Activated naive CD8-positive, alpha-beta T cell treated with anti-CD3 and anti-CD28 coated beads, Interleukin-2, amount 50 U/mL, for 24 hours (primary cell): Measurements from ENCODE around the gene CYS1.
"Not testable (repeated sequence)": the region's sequence is repeated elsewhere in the genome, so short reads cannot be mapped to it uniquely, and the experiment has no call there.

Experiments used
- ATAC-seq: fragments of 150-1000 bp; cut with Tn5 transposase; one replicate; pipeline ENCODE4 v1.10.0; 2021
- DNase-seq: peaks from one replicate; pipeline ENCODE4 v3.0.0; 2021
- H3K27ac Mint-ChIP-seq: one replicate; pipeline ENCODE4 v1.8.0; 2021; ENCODE audit warnings: mild to moderate bottlenecking, mixed read lengths
- H3K27me3 Mint-ChIP-seq: one replicate; pipeline ENCODE4 v1.8.0; 2021; ENCODE audit warnings: mixed read lengths
- H3K36me3 Mint-ChIP-seq: one replicate; pipeline ENCODE4 v1.8.0; 2021; ENCODE audit warnings: low read depth, mixed read lengths
- H3K4me1 Mint-ChIP-seq: one replicate; pipeline ENCODE4 v1.8.0; 2021; ENCODE audit warnings: mixed read lengths
- H3K4me3 Mint-ChIP-seq: one replicate; pipeline ENCODE4 v1.8.0; 2021; ENCODE audit warnings: mild to moderate bottlenecking, moderate library complexity, mixed read lengths
- H3K9me3 Mint-ChIP-seq: one replicate; pipeline ENCODE4 v1.8.0; 2021; ENCODE audit warnings: mixed read lengths

Gene CYS1

GRCh38 chr2:10015376-10015989 lies 64.7 kb downstream of the CYS1 start:
- not testable (repeated sequence) for DNase-seq, H3K36me3 Mint-ChIP-seq, H3K27ac Mint-ChIP-seq, H3K27me3 Mint-ChIP-seq, H3K4me3 Mint-ChIP-seq, H3K4me1 Mint-ChIP-seq, ATAC-seq, H3K9me3 Mint-ChIP-seq

DNA sequence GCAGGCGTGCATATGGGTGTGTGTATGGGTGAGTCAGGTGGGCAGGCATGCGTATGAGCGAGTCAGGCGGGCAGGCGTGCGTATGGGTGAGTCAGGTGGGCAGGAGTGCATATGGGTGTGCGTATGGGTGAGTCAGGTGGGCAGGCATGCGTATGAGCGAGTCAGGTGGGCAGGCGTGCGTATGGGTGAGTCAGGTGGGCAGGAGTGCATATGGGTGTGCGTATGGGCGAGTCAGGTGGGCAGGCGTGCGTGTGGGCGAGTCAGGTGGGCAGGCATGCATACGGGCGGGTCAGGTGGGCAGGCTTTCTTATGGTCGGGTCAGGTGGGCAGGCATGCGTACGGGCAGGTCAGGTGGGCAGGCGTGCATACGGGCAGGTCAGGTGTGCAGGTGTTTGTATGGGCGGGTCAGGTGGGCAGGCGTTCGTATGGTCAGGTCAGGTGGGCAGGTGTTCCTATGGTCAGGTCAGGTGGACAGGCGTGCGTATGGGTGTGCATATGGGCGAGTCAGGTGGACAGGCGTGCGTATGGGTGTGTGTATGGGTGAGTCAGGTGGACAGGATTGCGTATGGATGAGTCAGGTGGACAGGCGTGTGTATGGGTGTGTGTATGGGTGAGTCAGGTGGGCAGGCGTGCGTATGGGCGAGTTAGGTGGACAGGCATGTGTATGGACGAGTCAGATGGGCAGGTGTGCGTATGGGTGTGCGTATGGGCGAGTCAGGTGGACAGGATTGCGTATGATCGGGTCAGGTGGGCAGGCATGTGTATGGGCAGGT lies 65.6 kb downstream of the CYS1 start:
- ATAC-seq, result no peak

GRCh38 chr2:10013651-10014417 lies 66.4 kb downstream of the CYS1 start:
- not testable (repeated sequence) for H3K27ac Mint-ChIP-seq, H3K27me3 Mint-ChIP-seq, H3K4me3 Mint-ChIP-seq, DNase-seq, ATAC-seq, H3K4me1 Mint-ChIP-seq, H3K36me3 Mint-ChIP-seq, H3K9me3 Mint-ChIP-seq

More for the DNA sequence above, 65.6 kb downstream of the CYS1 start:
- no peak overlapping the region for H3K27ac Mint-ChIP-seq
- H3K9me3 Mint-ChIP-seq, result no peaks in the 10 kb centered on the region
- no peaks in the 10 kb centered on the region for H3K36me3 Mint-ChIP-seq
- no peaks in the 10 kb centered on the region for H3K4me1 Mint-ChIP-seq
- DNase-seq, result no peak
- H3K27me3 Mint-ChIP-seq, result no peaks in the 10 kb centered on the region
- H3K4me3 Mint-ChIP-seq, result no peak overlapping the region

- ATAC-seq, result peak; percentile 24
- Mint-ChIP-seq H3K9me3 (no peaks in the 10 kb centered on the region), H3K4me3 (no peak overlapping the region), H3K4me1 (no peaks in the 10 kb centered on the region), H3K27ac (no peak overlapping the region), H3K27me3 (peaks cover 3% of the 10 kb centered on the region), H3K36me3 (no peaks in the 10 kb centered on the region)
- no peak for DNase-seq
Measured at GRCh38 chr2:10012963-10013461, 67.2 kb downstream of the CYS1 start.

- not testable (repeated sequence) for H3K4me1 Mint-ChIP-seq, ATAC-seq, H3K4me3 Mint-ChIP-seq, H3K27ac Mint-ChIP-seq, H3K9me3 Mint-ChIP-seq, DNase-seq, H3K36me3 Mint-ChIP-seq, H3K27me3 Mint-ChIP-seq
Measured at GRCh38 chr2:10012366-10012962, 67.7 kb downstream of the CYS1 start.

DNA sequence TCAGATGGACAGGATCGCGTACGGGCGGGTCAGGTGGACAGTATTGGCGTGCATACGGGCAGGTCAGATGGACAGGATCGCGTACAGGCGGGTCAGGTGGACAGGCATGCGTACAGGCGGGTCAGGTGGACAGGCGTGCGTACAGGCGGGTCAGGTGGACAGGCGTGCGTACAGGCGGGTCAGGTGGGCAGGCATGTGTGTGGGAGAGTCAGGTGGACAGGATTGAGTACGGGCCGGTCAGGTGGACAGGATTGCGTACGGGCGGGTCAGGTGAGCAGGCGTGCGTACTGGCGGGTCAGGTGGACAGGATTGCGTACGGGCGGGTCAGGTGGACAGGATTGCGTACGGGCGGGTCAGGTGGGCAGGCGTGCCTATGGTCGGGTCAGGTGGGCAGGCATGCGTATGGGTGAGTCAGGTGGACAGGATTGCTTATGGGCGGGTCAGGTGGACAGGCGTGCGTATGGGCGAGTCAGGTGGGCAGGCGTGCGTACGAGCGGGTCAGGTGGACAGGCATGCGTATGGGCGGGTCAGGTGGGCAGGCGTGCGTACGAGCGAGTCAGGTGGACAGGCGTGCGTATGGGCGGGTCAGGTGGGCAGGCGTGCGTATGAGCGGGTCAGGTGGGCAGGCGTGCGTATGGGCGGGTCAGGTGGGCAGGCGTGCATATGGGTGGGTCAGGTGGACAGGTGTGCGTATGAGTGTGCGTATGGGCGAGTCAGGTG lies 68.4 kb downstream of the CYS1 start:
- H3K27me3 Mint-ChIP-seq, DNase-seq, H3K4me3 Mint-ChIP-seq, H3K4me1 Mint-ChIP-seq, H3K27ac Mint-ChIP-seq, H3K9me3 Mint-ChIP-seq, H3K36me3 Mint-ChIP-seq, ATAC-seq: not testable (repeated sequence)

GRCh38 chr2:10010861-10011605 lies 69.2 kb downstream of the CYS1 start:
- H3K9me3 Mint-ChIP-seq, H3K4me3 Mint-ChIP-seq, H3K36me3 Mint-ChIP-seq, H3K27ac Mint-ChIP-seq, DNase-seq, H3K27me3 Mint-ChIP-seq, ATAC-seq, H3K4me1 Mint-ChIP-seq: not testable (repeated sequence)

GRCh38 chr2:10009811-10010781 lies 70.1 kb downstream of the CYS1 start:
- Mint-ChIP-seq H3K4me3 (no peak overlapping the region), H3K27me3 (peaks cover 12% of the 10 kb centered on the region), H3K36me3 (no peaks in the 10 kb centered on the region), H3K9me3 (no peaks in the 10 kb centered on the region), H3K4me1 (no peaks in the 10 kb centered on the region), H3K27ac (no peak overlapping the region)
- no peak for DNase-seq
- no peak for ATAC-seq

- Mint-ChIP-seq H3K36me3 (no peaks in the 10 kb centered on the region), H3K27me3 (peaks cover 12% of the 10 kb centered on the region), H3K27ac (no peak overlapping the region)
Measured at GRCh38 chr2:10009271-10009810, 70.9 kb downstream of the CYS1 start.

GRCh38 chr2:10008809-10009176 lies 71.4 kb downstream of the CYS1 start:
- no peaks in the 10 kb centered on the region for H3K36me3 Mint-ChIP-seq
- H3K27me3 Mint-ChIP-seq, result peaks cover 12% of the 10 kb centered on the region

More at GRCh38 chr2:10009271-10009810, 70.9 kb downstream of the CYS1 start:
- Mint-ChIP-seq H3K4me1 (no peaks in the 10 kb centered on the region), H3K4me3 (no peak overlapping the region), H3K9me3 (no peaks in the 10 kb centered on the region)
- DNase-seq, result no peak
- ATAC-seq, result no peak

GRCh38 chr2:10007921-10008808 lies 72.0 kb downstream of the CYS1 start:
- peaks cover 12% of the 10 kb centered on the region for H3K27me3 Mint-ChIP-seq
- H3K4me1 Mint-ChIP-seq, result no peaks in the 10 kb centered on the region
- H3K36me3 Mint-ChIP-seq, result no peaks in the 10 kb centered on the region
- no peak overlapping the region for H3K27ac Mint-ChIP-seq
- H3K9me3 Mint-ChIP-seq, result no peaks in the 10 kb centered on the region
- H3K4me3 Mint-ChIP-seq, result no peak overlapping the region
- DNase-seq (no peak), ATAC-seq (no peak)

More at GRCh38 chr2:10008809-10009176, 71.4 kb downstream of the CYS1 start:
- H3K27ac Mint-ChIP-seq, result no peak overlapping the region
- DNase-seq (no peak), ATAC-seq (no peak)
- H3K4me1 Mint-ChIP-seq, result no peaks in the 10 kb centered on the region
- H3K4me3 Mint-ChIP-seq, result no peak overlapping the region
- H3K9me3 Mint-ChIP-seq, result no peaks in the 10 kb centered on the region

DNA sequence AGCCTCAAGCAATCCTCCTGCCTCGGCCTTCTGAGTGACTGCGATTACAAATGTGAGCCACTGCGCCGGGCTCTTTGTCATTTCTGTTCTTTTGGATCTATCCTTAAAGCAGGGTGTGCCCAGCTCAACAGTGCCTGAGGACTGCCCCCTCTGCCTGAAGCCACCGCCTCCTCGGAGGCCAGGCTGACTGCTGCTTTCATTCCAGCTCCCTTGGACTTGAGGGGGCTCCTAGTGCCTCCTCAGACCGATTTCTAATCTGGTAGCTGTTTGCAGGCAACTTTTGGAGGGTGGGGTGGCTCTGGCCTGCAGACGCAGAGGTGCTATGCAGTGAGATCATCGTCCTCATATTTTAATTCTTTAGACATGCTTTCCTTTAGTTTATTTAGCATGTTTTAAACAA lies 72.8 kb downstream of the CYS1 start:
- no peak for ATAC-seq
- DNase-seq, result no peak
- Mint-ChIP-seq H3K4me3 (no peak overlapping the region), H3K4me1 (no peaks in the 10 kb centered on the region), H3K9me3 (no peaks in the 10 kb centered on the region), H3K36me3 (no peaks in the 10 kb centered on the region), H3K27ac (no peak overlapping the region), H3K27me3 (peaks cover 12% of the 10 kb centered on the region)
